GM12875 (cell line): ENCODE data around the gene PRKCA.

Experiments
- H3K4me3 ChIP-seq: one replicate; pipeline ENCODE4 v1.5.1; 2011; ENCODE audit warnings: low read depth, low read length, control low read depth
- CTCF ChIP-seq: IDR thresholded peaks from 2 replicates; pipeline ENCODE4 v1.5.1; 2011; ENCODE audit warnings: low read depth, mild to moderate bottlenecking, control low read depth, inconsistent platforms, low read length, moderate library complexity, borderline replicate concordance; ENCODE audit not compliant: insufficient read depth

PRKCA gene

DNA sequence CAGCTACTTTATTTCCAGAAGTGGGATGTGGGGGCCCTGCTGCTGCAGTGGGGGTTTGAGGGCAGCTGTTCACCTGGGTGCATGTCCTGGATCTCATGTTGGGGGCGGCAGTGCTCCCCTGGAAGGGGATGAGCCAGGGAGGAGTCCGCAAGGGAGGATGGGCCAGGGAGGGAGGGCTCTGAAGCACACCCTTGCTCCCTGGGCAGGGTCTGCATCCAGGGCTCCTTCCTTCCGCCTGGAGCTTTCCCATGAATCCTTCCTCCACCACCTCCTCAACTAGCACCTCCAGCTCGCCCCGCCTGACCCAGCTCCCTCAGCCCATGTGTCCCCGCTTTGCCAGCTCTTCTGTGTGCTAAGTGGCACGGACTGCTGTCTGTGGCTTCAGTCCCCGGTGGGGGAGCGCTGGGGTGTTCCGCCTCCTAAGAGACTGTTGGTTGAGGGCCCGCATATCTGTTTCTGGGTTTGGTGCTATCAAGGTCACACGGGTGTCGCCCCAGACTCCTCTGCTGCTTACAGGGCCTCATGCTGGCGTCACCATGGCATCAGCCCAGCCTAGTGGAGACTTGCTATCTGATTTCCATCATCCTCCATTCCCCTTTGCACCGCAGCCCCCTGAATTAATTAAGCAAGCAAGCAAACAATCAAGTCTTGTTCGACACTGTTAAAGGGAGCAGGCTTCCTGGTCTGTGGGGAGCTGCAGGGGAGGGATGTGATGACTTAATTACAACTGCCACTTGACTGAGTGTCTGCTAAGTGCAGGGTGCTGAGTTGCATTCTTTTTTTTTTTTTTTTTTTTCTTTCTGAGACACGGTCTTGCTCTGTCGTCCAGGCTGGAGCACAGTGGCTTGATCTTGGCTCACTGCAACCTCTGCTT lies 71.8 kb downstream of the PRKCA start:
- H3K4me3 ChIP-seq = no peak overlapping the region
- TF ChIP-seq CTCF = no peak

DNA sequence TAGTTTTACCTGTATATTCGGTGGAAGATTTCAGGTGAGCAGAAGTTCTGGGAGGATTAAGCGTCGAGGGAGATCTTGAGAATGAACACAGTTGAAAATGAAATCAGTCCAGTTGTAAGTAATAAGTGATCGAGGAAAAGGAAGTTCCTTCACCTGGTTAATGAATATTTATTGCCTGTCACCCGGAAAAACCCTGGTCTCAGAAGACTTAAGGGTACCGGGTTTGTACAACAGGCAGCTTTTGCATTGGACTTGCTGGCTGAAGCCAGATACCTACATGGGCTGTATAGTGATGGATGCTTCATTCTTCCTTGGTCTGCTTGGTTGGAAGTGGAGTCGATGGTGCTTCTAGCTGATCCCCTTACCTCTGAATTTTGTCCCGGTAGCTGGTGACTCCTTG lies 72.7 kb downstream of the PRKCA start:
- TF ChIP-seq CTCF = no peak
- H3K4me3 ChIP-seq = no peak overlapping the region

- H3K4me3 ChIP-seq = no peak overlapping the region
- no peak for TF ChIP-seq CTCF
Measured at GRCh38 chr17:66378296-66378695, 75.9 kb downstream of the PRKCA start.

- TF ChIP-seq CTCF = no peak
- no peak overlapping the region for H3K4me3 ChIP-seq
Measured at GRCh38 chr17:66379544-66379943, 77.1 kb downstream of the PRKCA start.

GRCh38 chr17:66379996-66380395 lies 77.6 kb downstream of the PRKCA start:
- TF ChIP-seq CTCF = no peak

GRCh38 chr17:66381701-66382362 lies 79.4 kb downstream of the PRKCA start:
- no peak for TF ChIP-seq CTCF
- H3K4me3 ChIP-seq = no peak overlapping the region

More at GRCh38 chr17:66379996-66380395, 77.6 kb downstream of the PRKCA start:
- no peak overlapping the region for H3K4me3 ChIP-seq

DNA sequence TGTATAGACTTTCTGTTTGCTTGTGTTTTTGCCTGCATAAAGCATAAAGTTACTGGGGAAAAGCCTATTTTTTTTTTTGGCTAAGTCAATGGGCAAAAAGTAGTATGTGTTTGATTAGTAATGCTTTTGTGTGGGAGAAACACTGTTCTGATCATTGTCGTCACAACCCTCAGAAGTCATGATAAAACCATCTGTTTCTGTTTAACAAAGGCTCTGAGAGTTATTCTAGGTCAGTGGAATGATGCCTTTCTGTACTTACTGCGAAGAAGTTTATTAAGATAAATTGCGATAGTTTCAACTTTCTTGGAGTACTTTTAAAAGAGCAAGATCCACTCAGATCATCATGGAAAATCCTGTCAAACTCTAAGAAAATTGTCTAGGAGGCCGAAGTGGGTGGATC lies 80.9 kb downstream of the PRKCA start:
- no peak overlapping the region for H3K4me3 ChIP-seq
- TF ChIP-seq CTCF = no peak
